ENCODE measurements around the gene PANK3.
"Not testable (repeated sequence)": the region's sequence is repeated elsewhere in the genome, so short reads cannot be mapped to it uniquely, and the experiment has no call there.

PANK3 gene

DNA sequence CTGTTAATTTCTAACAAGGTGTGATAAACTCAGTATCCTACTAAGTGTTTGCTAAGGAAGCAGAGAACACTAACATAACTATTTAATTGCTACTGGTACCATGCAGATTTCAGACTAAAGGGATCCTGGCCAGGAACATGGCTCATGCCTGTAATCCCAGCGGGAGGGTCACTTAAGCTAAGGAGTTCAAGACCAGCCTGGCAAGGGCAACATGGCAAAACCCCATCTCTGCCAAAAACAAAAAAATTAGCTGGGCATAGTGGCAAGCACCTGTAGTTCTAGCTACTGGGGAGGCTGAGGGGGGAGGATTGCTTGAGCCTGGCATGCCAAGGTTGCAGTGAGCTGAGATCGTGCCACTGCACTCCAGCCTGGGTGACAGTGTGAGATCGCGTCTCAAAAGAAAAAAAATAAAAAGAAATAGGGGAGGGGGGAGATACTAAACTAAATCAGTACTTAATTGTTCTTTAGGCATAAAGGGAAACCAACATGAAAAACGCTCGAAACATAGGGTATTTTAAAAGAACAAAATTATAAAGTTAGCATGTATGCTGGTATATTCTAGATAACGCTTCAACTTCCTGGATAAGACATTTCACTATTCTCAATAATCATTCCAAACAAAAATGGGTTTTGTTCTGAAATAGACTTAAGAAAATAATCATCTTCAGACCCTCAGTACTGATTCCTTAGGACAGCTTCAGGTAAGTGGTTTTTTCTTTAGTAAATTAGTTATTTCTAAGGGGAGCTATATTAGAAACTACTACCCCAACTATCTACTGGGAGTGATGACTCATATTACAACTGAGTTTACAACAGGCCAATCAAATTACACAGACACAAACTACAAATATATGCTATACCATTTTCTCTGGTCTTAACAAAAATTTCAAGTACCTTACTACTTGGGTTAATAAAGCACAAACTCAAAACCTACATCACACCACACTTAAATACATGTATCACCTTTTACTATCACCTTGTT, 3.5 kb downstream of the PANK3 start:
- peak overlapping the region; percentile 98 for H3K4me3 ChIP-seq (ENCODE audit: low read depth, low read length)
- DNase-seq (ENCODE audit: low read depth): no peak
- TF ChIP-seq MYC (IDR thresholded peaks at IDR 0.05; ENCODE audit: low read depth, low read length) (no peak), POLR2A (IDR thresholded peaks at IDR 0.05; ENCODE audit: extremely low read depth, insufficient read length) (no peak), MAX (IDR thresholded peaks at IDR 0.05; ENCODE audit: low read depth, low read length) (no peak), CTCF (IDR thresholded peaks at IDR 0.05; ENCODE audit: low read depth, low read length) (no peak)

GRCh38 chr5:168574156-168574555, 5.0 kb downstream of the PANK3 start:
- not testable (repeated sequence) for H3K4me3 ChIP-seq (ENCODE audit: low read depth, low read length); DNase-seq (ENCODE audit: low read depth)

DNA sequence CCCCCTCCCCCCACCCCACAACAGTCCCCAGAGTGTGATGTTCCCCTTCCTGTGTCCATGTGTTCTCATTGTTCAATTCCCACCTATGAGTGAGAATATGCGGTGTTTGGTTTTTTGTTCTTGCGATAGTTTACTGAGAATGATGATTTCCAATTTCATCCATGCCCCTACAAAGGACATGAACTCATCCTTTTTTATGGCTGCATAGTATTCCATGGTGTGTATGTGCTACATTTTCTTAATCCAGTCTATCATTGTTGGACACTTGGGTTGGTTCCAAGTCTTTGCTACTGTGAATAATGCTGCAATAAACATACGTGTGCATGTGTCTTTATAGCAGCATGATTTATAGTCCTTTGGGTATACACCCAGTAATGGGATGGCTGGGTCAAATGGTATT, 5.5 kb downstream of the PANK3 start:
- not testable (repeated sequence) for H3K4me3 ChIP-seq (ENCODE audit: low read depth, low read length); DNase-seq (ENCODE audit: low read depth)

- TF ChIP-seq CTCF (IDR thresholded peaks at IDR 0.05; ENCODE audit: low read depth, low read length): no peak
- TF ChIP-seq POLR2A (IDR thresholded peaks at IDR 0.05; ENCODE audit: extremely low read depth, insufficient read length): no peak
- no peak for TF ChIP-seq MAX (IDR thresholded peaks at IDR 0.05; ENCODE audit: low read depth, low read length)
- no peak for TF ChIP-seq MYC (IDR thresholded peaks at IDR 0.05; ENCODE audit: low read depth, low read length)
- DNase-seq (ENCODE audit: low read depth): no peak
- H3K4me3 ChIP-seq (ENCODE audit: low read depth, low read length): no peak overlapping the region
Measured at GRCh38 chr5:168570490-168571328, 8.5 kb downstream of the PANK3 start.

DNA sequence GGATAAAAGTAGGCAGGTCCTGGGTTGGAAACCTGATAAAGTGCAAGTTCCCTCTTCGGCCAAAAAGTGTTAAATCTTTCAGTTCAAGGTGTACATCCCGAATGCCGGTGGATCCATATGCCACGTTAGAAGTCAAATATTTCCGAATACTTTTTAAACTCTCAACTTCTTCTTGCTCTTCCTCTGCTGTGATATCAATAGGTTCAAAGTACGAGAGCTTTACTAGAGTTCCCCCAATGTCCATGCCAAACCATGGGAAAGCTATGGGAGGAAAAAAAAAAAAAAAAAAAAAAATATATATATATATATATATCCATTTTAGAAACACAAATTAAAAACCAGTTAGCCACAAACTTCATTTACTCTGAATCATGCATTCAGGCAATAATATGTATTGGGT, 10.4 kb downstream of the PANK3 start:
- no peak overlapping the region for H3K4me3 ChIP-seq (ENCODE audit: low read depth, low read length)
- no peak for TF ChIP-seq MAX (IDR thresholded peaks at IDR 0.05; ENCODE audit: low read depth, low read length)
- TF ChIP-seq POLR2A (IDR thresholded peaks at IDR 0.05; ENCODE audit: extremely low read depth, insufficient read length): no peak
- no peak for TF ChIP-seq MYC (IDR thresholded peaks at IDR 0.05; ENCODE audit: low read depth, low read length)
- TF ChIP-seq CTCF (IDR thresholded peaks at IDR 0.05; ENCODE audit: low read depth, low read length): no peak
- DNase-seq (ENCODE audit: low read depth): no peak

- no peak for TF ChIP-seq POLR2A (IDR thresholded peaks at IDR 0.05; ENCODE audit: extremely low read depth, insufficient read length)
- no peak for TF ChIP-seq MAX (IDR thresholded peaks at IDR 0.05; ENCODE audit: low read depth, low read length)
- TF ChIP-seq MYC (IDR thresholded peaks at IDR 0.05; ENCODE audit: low read depth, low read length): no peak
- TF ChIP-seq CTCF (IDR thresholded peaks at IDR 0.05; ENCODE audit: low read depth, low read length): no peak
- H3K4me3 ChIP-seq (ENCODE audit: low read depth, low read length): no peak overlapping the region
- no peak for DNase-seq (ENCODE audit: low read depth)
Measured at GRCh38 chr5:168563959-168564358, 15.2 kb downstream of the PANK3 start.

All from NB4 (cell line).